Upper lobe of left lung (tissue), 6 donors: ENCODE measurements around the gene ARSD. TPM values are rescaled to one million over a fixed set of nuclear protein-coding genes. Genes with fewer than 3 reads are reported as not detected.

Experiments
- ATAC-seq, 2 donors: fragments of 200-7000 bp; cut with Tn5 transposase; one replicate each; pipeline ENCODE4 v1.9.1; 2022; ENCODE audit warnings: mild to moderate bottlenecking in 2 of 2, moderate library complexity in 2 of 2; ENCODE audit not compliant: low FRiP score in 2 of 2
- DNase-seq, 2 donors: peaks; one replicate each; pipeline ENCODE4 v3.0.0-alpha.2; 2019 to 2020
- H3K27ac ChIP-seq, 4 donors: fragments of 200-600 bp; sonication (generic); one replicate each; pipeline ENCODE4 v1.5.1; 2016 to 2019
- H3K27me3 ChIP-seq, 4 donors: fragments of 200-600 bp; sonication (generic); one replicate each; pipeline ENCODE4 v1.5.1; 2017 to 2019
- H3K36me3 ChIP-seq, 4 donors: fragments of 200-600 bp; sonication (generic); one replicate each; pipeline ENCODE4 v1.5.1; 2016 to 2019
- H3K4me1 ChIP-seq, 4 donors: fragments of 200-600 bp; sonication (generic); one replicate each; pipeline ENCODE4 v1.5.1; 2018 to 2019
- H3K4me3 ChIP-seq, 4 donors: fragments of 200-600 bp; sonication (generic); one replicate each; pipeline ENCODE4 v1.5.1; 2017 to 2019; ENCODE audit warnings: mild to moderate bottlenecking in 2 of 4, moderate library complexity in 1 of 4
- H3K9me3 ChIP-seq, 4 donors: fragments of 200-600 bp; sonication (generic); one replicate each; pipeline ENCODE4 v1.5.1; 2018 to 2019
- CTCF ChIP-seq, 6 experiments: fragments of 450-650 bp in 4 of 6; fragments of 200-600 bp in 2 of 6; sonication (generic) in 2 of 6; IDR thresholded peaks; one replicate each; pipeline ENCODE4 v1.5.1; 2016 to 2019; ENCODE audit warnings: antibody characterized with exemption in 6 of 6
- EP300 ChIP-seq, 4 donors: sonication (generic); formaldehyde crosslinking; IDR thresholded peaks; one replicate each; pipeline ENCODE4 v1.5.1; 2017; ENCODE audit warnings: antibody characterized with exemption in 4 of 4, control low read depth in 2 of 4
- POLR2A ChIP-seq, 4 donors: fragments of 450-650 bp; IDR thresholded peaks; one replicate each; pipeline ENCODE4 v1.5.1; 2016 to 2017; ENCODE audit warnings: antibody characterized with exemption in 4 of 4, mild to moderate bottlenecking in 2 of 4
- POLR2AphosphoS5 ChIP-seq, 2 donors: sonication (generic); formaldehyde crosslinking; IDR thresholded peaks; one replicate each; pipeline ENCODE4 v1.5.1; 2017; ENCODE audit warnings: antibody characterized with exemption in 2 of 2
- WGBS, 2 donors: methylation state at CpG; one replicate each; pipeline ENCODE4 v1.1.5; 2017 to 2018; 5-methylcytosine and 5-hydroxymethylcytosine counted together
- total RNA-seq, 6 donors: library from RNA; depleted of rRNA in 4 of 6; stranded (reverse); fragments of >200 nt in 4 of 6; gene quantifications; one replicate each; pipeline versions ENCODE4 v1.1.0 to v1.2.1, GENCODE V29; 2016 to 2021
- donor health status: DM: no; HTN: no; CAD: no; lungs with moderate emphysema.
- donor health status: DM: no; HTN: yes; CAD: no; lungs with severe emphysema.

ARSD gene
- total RNA-seq, 6 donors from 2014 or later: 27.1 to 67.7 (median 32.3) TPM

- Histone ChIP-seq H3K27me3 (no peaks in the 10 kb centered on the region), H3K4me1 (no peaks in the 10 kb centered on the region), H3K36me3 (peaks cover 0 to 16% (median 6%) of the 10 kb centered on the region in 4 donors), H3K9me3 (peaks cover 0 to 8% (median 0%) of the 10 kb centered on the region in 4 donors), H3K4me3 (no peak overlapping the region), H3K27ac (no peak overlapping the region)
- ATAC-seq: no peak
- no peak for DNase-seq
- TF ChIP-seq CTCF (IDR thresholded peaks at IDR 0.05) (no peak), POLR2A (IDR thresholded peaks at IDR 0.05) (no peak), EP300 (IDR thresholded peaks at IDR 0.05) (no peak), POLR2AphosphoS5 (IDR thresholded peaks at IDR 0.05) (no peak)
- WGBS, 2 donors: 70 to 85% methylated on average over 2 of the region's 2 CpGs
Measured at GRCh38 chrX:2908125-2908685, 20.9 kb downstream of the ARSD start.

- TF ChIP-seq EP300 (IDR thresholded peaks at IDR 0.05): no peak
- TF ChIP-seq POLR2AphosphoS5 (IDR thresholded peaks at IDR 0.05): no peak
- TF ChIP-seq POLR2A (IDR thresholded peaks at IDR 0.05): no peak
- no peak for TF ChIP-seq CTCF (IDR thresholded peaks at IDR 0.05)
- Histone ChIP-seq H3K27me3 (no peaks in the 10 kb centered on the region), H3K9me3 (peaks cover 0 to 14% (median 0%) of the 10 kb centered on the region in 4 donors), H3K36me3 (peaks cover 0 to 13% (median 6%) of the 10 kb centered on the region in 4 donors), H3K27ac (no peak overlapping the region), H3K4me3 (no peak overlapping the region), H3K4me1 (no peaks in the 10 kb centered on the region)
- WGBS, 2 donors: 93% methylated on average over 8 to 27 of the region's 27 CpGs
- ATAC-seq: peak in 1 of 2 donors; percentile 21
- DNase-seq: peak in 1 of 2 donors; percentile 46
Measured at GRCh38 chrX:2907295-2907694, 21.8 kb downstream of the ARSD start.

GRCh38 chrX:2903366-2903765 is 25.8 kb downstream of the ARSD start:
- no peak overlapping the region for H3K27ac ChIP-seq
- DNase-seq (no peak), ATAC-seq (no peak)
- H3K4me3 ChIP-seq: no peak overlapping the region
- peaks cover 0 to 14% (median 0%) of the 10 kb centered on the region in 4 donors for H3K9me3 ChIP-seq
- peaks cover 0 to 13% (median 4%) of the 10 kb centered on the region in 4 donors for H3K36me3 ChIP-seq
- H3K27me3 ChIP-seq: no peaks in the 10 kb centered on the region
- 100% methylated on average over 2 of the region's 2 CpGs for WGBS, 2 donors
- peaks cover 0 to 8% (median 0%) of the 10 kb centered on the region in 4 donors for H3K4me1 ChIP-seq
- no peak for TF ChIP-seq POLR2AphosphoS5 (IDR thresholded peaks at IDR 0.05)
- TF ChIP-seq CTCF (IDR thresholded peaks at IDR 0.05): no peak
- no peak for TF ChIP-seq POLR2A (IDR thresholded peaks at IDR 0.05)
- no peak for TF ChIP-seq EP300 (IDR thresholded peaks at IDR 0.05)

- WGBS, 2 donors: 88 to 97% methylated on average over 1 of the region's 1 CpG
- TF ChIP-seq CTCF (IDR thresholded peaks at IDR 0.05) (no peak), POLR2A (IDR thresholded peaks at IDR 0.05) (no peak), POLR2AphosphoS5 (IDR thresholded peaks at IDR 0.05) (no peak)
- peaks cover 0 to 12% (median 4%) of the 10 kb centered on the region in 4 donors for H3K36me3 ChIP-seq
- ATAC-seq (no peak), DNase-seq (no peak)
- peaks cover 0 to 14% (median 1%) of the 10 kb centered on the region in 4 donors for H3K4me1 ChIP-seq
- H3K4me3 ChIP-seq: no peak overlapping the region
- H3K27me3 ChIP-seq: no peaks in the 10 kb centered on the region
- H3K27ac ChIP-seq: no peak overlapping the region
- H3K9me3 ChIP-seq: peaks cover 0 to 14% (median 0%) of the 10 kb centered on the region in 4 donors
Measured at GRCh38 chrX:2902841-2903240, 26.3 kb downstream of the ARSD start.
